Measurements from ENCODE around the gene ZNF177.
A peak's percentile ranks its signal among the peaks of the same experiment; 100 is the strongest.

Gene ZNF177

GRCh38 chr19:9354651-9355050, 8.2 kb upstream of the ZNF177 start:
- Mint-ChIP-seq H3K27me3 (ENCODE audit: low read depth) (no peaks in the 10 kb centered on the region), H3K9me3 (peaks cover 57% of the 10 kb centered on the region), H3K36me3 (ENCODE audit: low read depth) (peaks cover 6% of the 10 kb centered on the region), H3K4me1 (ENCODE audit: low read depth) (no peaks in the 10 kb centered on the region), H3K4me3 (no peak overlapping the region), H3K27ac (no peak overlapping the region)

- Mint-ChIP-seq H3K4me3 (no peak overlapping the region), H3K27me3 (ENCODE audit: low read depth) (no peaks in the 10 kb centered on the region), H3K27ac (no peak overlapping the region), H3K9me3 (peaks cover 63% of the 10 kb centered on the region), H3K36me3 (ENCODE audit: low read depth) (no peaks in the 10 kb centered on the region), H3K4me1 (ENCODE audit: low read depth) (no peaks in the 10 kb centered on the region)
These were observed 8.2 kb downstream of the ZNF177 start for GRCh38 chr19:9370738-9371619.

GRCh38 chr19:9381361-9381785, 18.6 kb downstream of the ZNF177 start:
- H3K27me3 Mint-ChIP-seq (ENCODE audit: low read depth): no peaks in the 10 kb centered on the region
- no peak overlapping the region for H3K27ac Mint-ChIP-seq
- H3K36me3 Mint-ChIP-seq (ENCODE audit: low read depth): peaks cover 10% of the 10 kb centered on the region
- no peaks in the 10 kb centered on the region for H3K4me1 Mint-ChIP-seq (ENCODE audit: low read depth)
- H3K4me3 Mint-ChIP-seq: no peak overlapping the region
- H3K9me3 Mint-ChIP-seq: peaks cover 69% of the 10 kb centered on the region

GRCh38 chr19:9406798-9407352, 44.1 kb downstream of the ZNF177 start:
- Mint-ChIP-seq H3K27me3 (ENCODE audit: low read depth) (no peaks in the 10 kb centered on the region), H3K9me3 (peaks cover 70% of the 10 kb centered on the region), H3K4me1 (ENCODE audit: low read depth) (no peaks in the 10 kb centered on the region), H3K4me3 (peak overlapping the region; percentile 51), H3K36me3 (ENCODE audit: low read depth) (peaks cover 11% of the 10 kb centered on the region), H3K27ac (no peak overlapping the region)

GRCh38 chr19:9407827-9408226, 45.0 kb downstream of the ZNF177 start:
- Mint-ChIP-seq H3K27me3 (ENCODE audit: low read depth) (no peaks in the 10 kb centered on the region), H3K9me3 (peaks cover 79% of the 10 kb centered on the region), H3K27ac (no peak overlapping the region), H3K36me3 (ENCODE audit: low read depth) (peaks cover 20% of the 10 kb centered on the region), H3K4me1 (ENCODE audit: low read depth) (no peaks in the 10 kb centered on the region), H3K4me3 (no peak overlapping the region)

- no peak overlapping the region for H3K4me3 Mint-ChIP-seq
- H3K9me3 Mint-ChIP-seq: peaks cover 79% of the 10 kb centered on the region
- H3K4me1 Mint-ChIP-seq (ENCODE audit: low read depth): no peaks in the 10 kb centered on the region
- no peak overlapping the region for H3K27ac Mint-ChIP-seq
- no peaks in the 10 kb centered on the region for H3K27me3 Mint-ChIP-seq (ENCODE audit: low read depth)
- peaks cover 65% of the 10 kb centered on the region for H3K36me3 Mint-ChIP-seq (ENCODE audit: low read depth)
These were observed 50.6 kb downstream of the ZNF177 start for GRCh38 chr19:9413240-9413954.

GRCh38 chr19:9427941-9428340, 65.1 kb downstream of the ZNF177 start:
- no peaks in the 10 kb centered on the region for H3K4me1 Mint-ChIP-seq (ENCODE audit: low read depth)
- H3K4me3 Mint-ChIP-seq: no peak overlapping the region
- H3K9me3 Mint-ChIP-seq: peaks cover 52% of the 10 kb centered on the region
- no peaks in the 10 kb centered on the region for H3K27me3 Mint-ChIP-seq (ENCODE audit: low read depth)
- no peak overlapping the region for H3K27ac Mint-ChIP-seq
- peaks cover 86% of the 10 kb centered on the region for H3K36me3 Mint-ChIP-seq (ENCODE audit: low read depth)

GRCh38 chr19:9430444-9430843, 67.6 kb downstream of the ZNF177 start:
- H3K36me3 Mint-ChIP-seq (ENCODE audit: low read depth): peaks cover 76% of the 10 kb centered on the region
- no peaks in the 10 kb centered on the region for H3K27me3 Mint-ChIP-seq (ENCODE audit: low read depth)
- peaks cover 32% of the 10 kb centered on the region for H3K9me3 Mint-ChIP-seq
- H3K27ac Mint-ChIP-seq: no peak overlapping the region
- H3K4me1 Mint-ChIP-seq (ENCODE audit: low read depth): peaks cover 9% of the 10 kb centered on the region
- H3K4me3 Mint-ChIP-seq: no peak overlapping the region

GRCh38 chr19:9431475-9431874, 68.7 kb downstream of the ZNF177 start:
- H3K27me3 Mint-ChIP-seq (ENCODE audit: low read depth): no peaks in the 10 kb centered on the region
- peaks cover 32% of the 10 kb centered on the region for H3K9me3 Mint-ChIP-seq
- peaks cover 67% of the 10 kb centered on the region for H3K36me3 Mint-ChIP-seq (ENCODE audit: low read depth)
- H3K27ac Mint-ChIP-seq: no peak overlapping the region
- no peak overlapping the region for H3K4me3 Mint-ChIP-seq
- peaks cover 14% of the 10 kb centered on the region for H3K4me1 Mint-ChIP-seq (ENCODE audit: low read depth)

All from T-helper 1 cell treated with Interleukin-12 subunit alpha and Interleukin-12 subunit beta and Interleukin-4 antibody, amounts not matched to agents 30 μg/mL and 1 μg/mL, for 36 hours (primary cell).